ENCODE results near the gene MAP3K7CL.

The MAP3K7CL gene

GRCh38 chr21:29201186-29201585, 70.7 kb downstream of the MAP3K7CL start:
- DNase-seq, result no peak

GRCh38 chr21:29205009-29205408, 74.6 kb downstream of the MAP3K7CL start:
- DNase-seq, result no peak

GRCh38 chr21:29205988-29206387, 75.5 kb downstream of the MAP3K7CL start:
- no peak for DNase-seq

DNA sequence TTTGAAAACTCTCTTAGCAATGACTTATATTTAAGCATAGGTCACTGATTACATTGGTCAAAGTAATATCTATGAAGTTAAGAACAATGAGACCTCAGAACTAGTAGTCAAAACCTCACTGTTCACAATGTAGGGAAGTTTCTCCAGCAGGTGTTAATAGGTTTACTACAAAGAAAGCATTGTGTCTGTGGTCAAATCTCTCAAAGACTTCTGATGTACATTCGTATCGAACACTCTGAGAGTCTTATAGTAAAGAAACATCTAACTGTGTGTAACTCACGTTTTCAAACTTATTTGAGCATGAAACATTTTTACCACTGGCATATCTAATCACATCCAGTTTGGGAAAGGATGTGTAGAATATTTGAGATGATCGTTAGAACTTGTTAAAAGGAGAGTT, 76.0 kb downstream of the MAP3K7CL start:
- no peak for DNase-seq

- DNase-seq, result no peak
Measured at GRCh38 chr21:29207201-29207600, 76.8 kb downstream of the MAP3K7CL start.

DNA sequence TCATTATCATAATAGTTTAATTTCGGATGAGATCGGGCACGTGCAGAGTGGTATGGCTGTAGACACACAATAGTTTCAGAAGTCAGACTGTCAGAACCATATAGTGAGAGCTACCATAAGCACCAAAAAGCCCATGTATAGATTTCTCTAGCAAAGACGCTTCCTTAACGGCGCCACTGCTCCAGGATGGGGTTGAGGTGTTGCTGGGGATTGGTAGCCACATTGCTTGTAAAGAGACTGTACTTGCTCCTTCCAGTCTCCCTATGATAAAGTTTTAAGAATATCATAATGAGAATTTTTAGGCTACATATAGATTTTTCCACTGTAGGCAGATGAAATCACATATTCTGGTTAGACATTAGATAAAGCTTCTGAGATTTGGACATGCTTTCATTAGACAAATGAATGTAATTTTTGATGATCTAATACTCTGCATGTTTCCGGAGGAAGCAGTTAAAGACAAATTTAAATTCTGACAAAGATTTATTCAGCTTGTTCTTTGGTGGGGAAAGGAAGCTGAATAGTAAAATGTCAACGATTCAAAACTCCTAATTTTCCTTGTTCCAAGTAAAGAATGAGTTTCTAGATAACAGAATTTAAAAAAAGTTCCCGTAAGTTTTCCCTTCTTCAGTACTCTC, 77.7 kb downstream of the MAP3K7CL start:
- DNase-seq, result no peak

DNA sequence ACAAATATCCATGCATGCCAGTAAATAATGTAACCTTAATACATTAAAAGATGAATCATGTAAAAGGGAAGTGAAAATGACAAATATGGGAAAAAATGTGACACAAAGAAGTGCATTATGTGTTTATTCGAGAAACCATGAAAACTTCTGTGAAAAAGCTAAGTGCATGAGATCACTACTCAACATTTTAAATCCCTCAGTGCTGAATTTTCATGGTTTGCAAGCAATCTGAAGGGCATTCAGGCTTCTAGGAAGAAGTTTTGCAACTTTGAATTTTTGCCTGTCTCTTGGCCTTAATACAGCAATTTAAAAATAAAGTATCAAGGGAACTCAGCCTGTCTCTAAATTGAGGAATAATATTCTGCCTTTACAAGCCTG, 78.2 kb downstream of the MAP3K7CL start:
- no peak for DNase-seq

GRCh38 chr21:29209696-29210095, 79.3 kb downstream of the MAP3K7CL start:
- no peak for DNase-seq

DNA sequence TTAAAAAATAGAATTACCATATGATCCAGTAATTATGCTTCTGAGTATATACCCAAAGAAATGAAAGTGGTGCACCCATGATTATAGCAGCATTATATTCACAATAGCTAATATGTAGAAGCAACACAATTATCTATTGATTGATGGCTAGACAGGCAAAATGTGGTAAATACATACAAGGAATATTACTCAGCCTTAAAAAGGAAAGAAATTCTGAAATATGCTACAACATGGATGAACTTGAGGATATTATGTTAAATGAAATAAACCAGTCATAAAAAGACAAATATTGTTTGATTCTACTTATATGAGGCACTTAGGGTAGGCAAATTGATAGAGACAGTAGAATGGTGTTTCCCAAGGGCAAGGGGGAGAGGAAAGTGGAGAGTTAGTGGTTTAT, 80.8 kb downstream of the MAP3K7CL start:
- no peak for DNase-seq

GRCh38 chr21:29212446-29212845, 82.0 kb downstream of the MAP3K7CL start:
- DNase-seq, result no peak

DNA sequence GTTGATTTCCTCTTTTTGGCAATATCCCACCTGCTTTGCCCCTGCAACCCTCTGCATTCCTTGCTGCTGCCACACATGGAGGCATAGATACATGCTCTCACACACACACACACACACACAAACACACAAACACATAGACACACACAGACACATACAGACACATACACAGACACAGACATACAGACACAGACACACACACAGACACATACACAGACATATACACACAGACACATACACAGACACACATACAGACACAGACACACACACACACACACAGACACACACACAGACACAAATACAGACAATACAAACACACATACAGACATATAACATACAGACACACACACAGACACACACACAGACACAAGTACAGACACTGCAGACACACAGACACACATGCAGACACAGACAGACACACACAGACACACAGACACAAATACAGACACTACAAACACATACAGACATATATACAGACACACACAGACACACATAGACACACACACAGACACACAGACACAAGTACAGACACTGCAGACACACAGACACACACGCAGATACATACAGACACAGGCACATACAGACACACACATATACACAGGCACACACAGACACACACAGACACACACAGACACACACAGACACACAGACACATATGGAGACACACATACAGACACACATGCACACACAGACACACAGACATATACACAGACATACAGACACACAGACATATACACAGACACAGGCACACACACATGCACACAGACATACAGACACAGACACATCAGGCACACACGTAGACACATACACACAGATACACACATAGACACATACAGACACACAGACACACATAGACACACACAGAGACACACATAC, 83.3 kb downstream of the MAP3K7CL start:
- no peak for DNase-seq

DNA sequence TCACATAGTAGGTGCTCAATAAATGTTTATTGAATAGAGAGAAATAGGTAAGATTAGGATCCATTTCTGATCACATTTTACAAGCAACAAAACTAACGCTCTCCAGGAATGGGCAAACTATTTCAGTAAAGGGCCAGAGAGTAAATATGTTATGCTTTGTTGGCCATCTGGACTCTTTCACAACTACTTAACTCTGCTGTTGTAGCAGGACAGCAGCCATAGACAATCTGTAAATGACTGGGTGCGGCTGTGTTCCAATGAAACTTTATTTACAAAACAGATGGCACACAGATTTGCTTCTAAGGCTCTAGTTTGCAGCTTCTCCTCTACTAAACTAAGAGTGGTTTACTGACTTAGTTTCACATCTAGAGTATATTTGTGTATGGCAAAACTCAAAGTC, 85.3 kb downstream of the MAP3K7CL start:
- DNase-seq, result no peak

GRCh38 chr21:29217818-29218291, 87.4 kb downstream of the MAP3K7CL start:
- DNase-seq, result no peak

GRCh38 chr21:29218749-29219148, 88.3 kb downstream of the MAP3K7CL start:
- no peak for DNase-seq

DNA sequence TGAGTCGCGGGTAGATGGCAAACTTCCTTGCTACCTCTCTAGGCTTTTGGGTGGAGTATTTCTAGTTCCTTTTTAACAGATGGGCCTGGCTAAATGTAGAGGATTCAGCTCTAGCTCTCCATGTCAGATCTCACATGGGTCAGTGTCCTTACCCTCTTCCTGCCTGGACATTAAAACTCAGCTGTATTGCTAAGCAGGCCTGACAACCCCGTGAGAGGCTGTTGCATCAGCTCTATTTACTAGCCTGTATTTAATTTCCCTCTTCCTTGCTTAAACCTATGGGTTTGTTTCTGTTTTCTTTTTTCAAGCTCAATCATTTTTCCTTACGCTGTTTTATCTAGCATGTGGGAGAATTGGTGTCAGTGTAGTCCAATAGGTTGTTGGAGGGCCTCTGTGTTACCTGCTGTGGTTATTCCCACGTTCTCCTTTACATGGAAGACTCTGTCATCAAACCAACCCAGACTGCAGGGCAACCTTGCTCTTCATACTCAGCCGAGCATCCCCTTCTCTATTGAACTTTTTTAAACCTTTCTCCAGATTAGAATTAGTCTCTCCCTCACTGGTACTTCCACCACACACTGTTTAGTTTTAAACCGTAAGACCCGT, 88.8 kb downstream of the MAP3K7CL start:
- DNase-seq, result no peak

GRCh38 chr21:29221253-29221744, 90.9 kb downstream of the MAP3K7CL start:
- DNase-seq, result no peak

DNA sequence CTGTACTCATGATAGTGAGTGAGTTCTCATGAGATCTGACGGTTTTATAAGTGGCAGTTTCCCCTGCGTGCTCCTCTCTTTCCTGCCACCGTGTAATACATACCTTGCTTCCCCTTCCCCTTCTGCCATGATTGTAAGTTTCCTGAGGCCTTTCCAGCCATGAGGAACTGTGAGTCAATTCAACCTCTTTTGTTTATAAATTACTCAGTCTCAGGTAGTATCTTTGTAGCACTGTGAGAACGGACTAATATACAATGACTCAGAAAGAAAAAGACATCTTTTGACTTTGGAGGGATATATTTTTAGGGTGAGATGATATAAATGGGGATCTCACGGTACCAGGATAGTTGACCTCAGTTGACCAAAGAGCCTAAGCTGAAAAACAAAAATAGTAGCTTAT, 93.6 kb downstream of the MAP3K7CL start:
- DNase-seq, result no peak

Measured in stimulated activated CD4-positive, alpha-beta T cell treated with anti-CD3 and anti-CD28 coated beads, Interleukin-1b, Interleukin-23, amount 100 ng/mL, for 48 hours (primary cell).